ENCODE measurements around the gene ESR2. TPM values are rescaled to one million over a fixed set of nuclear protein-coding genes. Genes with fewer than 3 reads are reported as not detected.

ESR2 gene
- total RNA-seq, 4 donors from 2014 or later: 0.51 TPM; not detected in 3

DNA sequence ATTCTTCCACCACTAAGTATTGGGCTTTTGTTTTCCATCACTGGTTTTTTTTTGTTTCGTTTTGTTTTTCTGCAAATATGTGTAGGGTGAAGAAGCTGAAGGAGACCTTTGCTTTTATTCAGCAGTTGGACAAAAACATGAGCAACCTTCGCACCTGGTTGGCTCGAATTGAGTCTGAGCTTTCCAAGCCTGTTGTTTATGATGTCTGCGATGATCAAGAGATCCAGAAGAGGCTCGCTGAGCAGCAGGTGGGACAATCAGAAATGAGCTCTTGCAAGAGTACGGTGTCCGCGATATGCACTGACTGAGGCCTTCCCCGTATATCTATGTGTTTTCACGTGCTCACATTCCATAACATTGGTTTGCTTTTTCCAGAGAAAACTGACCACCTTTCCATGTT is 91.5 kb downstream of the ESR2 start:
- Histone ChIP-seq H3K27ac (no peak overlapping the region), H3K36me3 (no peaks in the 10 kb centered on the region), H3K9me3 (no peaks in the 10 kb centered on the region), H3K4me3 (no peak overlapping the region), H3K4me1 (peaks cover 12 to 15% of the 10 kb centered on the region in 2 donors), H3K27me3 (no peaks in the 10 kb centered on the region)
- DNase-seq: no peak
- in situ Hi-C loops (cut with MboI; ENCODE audit: low sequenced_read_pairs in 4 of 4): no loop called here
- intact Hi-C loops (cut with DNase I; ENCODE audit: low total_unique reads): no loop called here
- no peak for TF ChIP-seq POLR2A (IDR thresholded peaks at IDR 0.05)
- TF ChIP-seq, protein P1, sequence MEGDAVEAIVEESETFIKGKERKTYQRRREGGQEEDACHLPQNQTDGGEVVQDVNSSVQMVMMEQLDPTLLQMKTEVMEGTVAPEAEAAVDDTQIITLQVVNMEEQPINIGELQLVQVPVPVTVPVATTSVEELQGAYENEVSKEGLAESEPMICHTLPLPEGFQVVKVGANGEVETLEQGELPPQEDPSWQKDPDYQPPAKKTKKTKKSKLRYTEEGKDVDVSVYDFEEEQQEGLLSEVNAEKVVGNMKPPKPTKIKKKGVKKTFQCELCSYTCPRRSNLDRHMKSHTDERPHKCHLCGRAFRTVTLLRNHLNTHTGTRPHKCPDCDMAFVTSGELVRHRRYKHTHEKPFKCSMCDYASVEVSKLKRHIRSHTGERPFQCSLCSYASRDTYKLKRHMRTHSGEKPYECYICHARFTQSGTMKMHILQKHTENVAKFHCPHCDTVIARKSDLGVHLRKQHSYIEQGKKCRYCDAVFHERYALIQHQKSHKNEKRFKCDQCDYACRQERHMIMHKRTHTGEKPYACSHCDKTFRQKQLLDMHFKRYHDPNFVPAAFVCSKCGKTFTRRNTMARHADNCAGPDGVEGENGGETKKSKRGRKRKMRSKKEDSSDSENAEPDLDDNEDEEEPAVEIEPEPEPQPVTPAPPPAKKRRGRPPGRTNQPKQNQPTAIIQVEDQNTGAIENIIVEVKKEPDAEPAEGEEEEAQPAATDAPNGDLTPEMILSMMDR (IDR thresholded peaks at IDR 0.05 in 4 of 5, conservative IDR thresholded peaks at IDR 0.05 in 1 of 5): no peak
- ATAC-seq: no peak

DNA sequence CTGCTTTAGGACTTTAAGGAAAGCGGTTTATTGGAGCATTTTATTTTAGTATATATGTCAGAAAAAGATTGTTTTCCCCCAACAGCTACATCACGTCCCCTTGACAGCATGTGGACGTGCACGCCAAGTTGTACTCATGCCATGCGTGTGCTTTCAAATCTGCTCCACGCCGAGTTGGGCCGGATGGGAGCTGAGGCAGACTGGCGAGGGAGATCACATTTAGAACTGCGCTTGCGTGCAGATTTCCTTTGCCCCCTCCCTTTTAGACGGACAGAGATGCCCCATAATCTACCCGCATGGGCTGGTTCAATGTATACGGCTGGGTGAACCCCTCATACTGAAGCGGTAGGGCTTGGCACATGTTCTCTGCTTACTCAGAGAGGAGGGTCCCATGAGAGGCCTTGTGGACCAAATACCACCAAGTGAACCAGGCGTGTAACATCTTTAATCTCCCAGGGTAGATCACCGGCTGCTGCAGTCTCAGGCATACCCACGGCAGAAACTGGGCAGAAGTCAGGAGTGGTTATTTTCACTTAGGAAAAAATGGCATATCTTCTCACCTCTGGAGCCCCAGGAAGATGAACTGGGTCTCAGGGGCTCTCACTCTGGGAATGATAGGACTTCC is 92.1 kb downstream of the ESR2 start:
- H3K4me3 ChIP-seq: no peak overlapping the region
- H3K4me1 ChIP-seq: peaks cover 12 to 20% of the 10 kb centered on the region in 2 donors
- in situ Hi-C loops (cut with MboI; ENCODE audit: low sequenced_read_pairs in 4 of 4): no loop called here
- H3K9me3 ChIP-seq: no peaks in the 10 kb centered on the region
- TF ChIP-seq, protein P1 (IDR thresholded peaks at IDR 0.05 in 4 of 5, conservative IDR thresholded peaks at IDR 0.05 in 1 of 5): no peak
- no peak for TF ChIP-seq POLR2A (IDR thresholded peaks at IDR 0.05)
- no peaks in the 10 kb centered on the region for H3K27me3 ChIP-seq
- no peak overlapping the region for H3K27ac ChIP-seq
- no peak for ATAC-seq
- DNase-seq: no peak
- intact Hi-C loops (cut with DNase I; ENCODE audit: low total_unique reads): no loop called here
- H3K36me3 ChIP-seq: no peaks in the 10 kb centered on the region

DNA sequence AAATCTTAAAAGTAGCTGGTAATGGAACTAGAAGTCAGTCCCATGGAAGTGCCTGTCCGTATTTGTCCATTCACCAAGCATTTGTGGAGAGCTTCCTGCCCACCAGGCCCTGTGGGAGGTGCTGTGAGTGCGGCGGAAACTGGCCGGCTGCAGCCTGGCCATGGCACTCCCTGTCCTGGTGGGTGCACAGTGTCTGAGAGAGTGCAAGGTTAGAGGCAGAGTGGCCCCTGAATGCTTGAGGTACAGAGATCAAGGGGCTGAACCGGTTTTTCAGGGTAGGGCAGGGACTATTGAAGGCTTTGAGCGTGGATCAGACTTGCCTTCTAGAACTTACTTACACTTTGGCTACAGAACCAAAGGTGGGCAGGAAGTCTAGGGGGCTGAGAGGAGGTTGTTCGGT is 92.9 kb downstream of the ESR2 start:
- H3K27ac ChIP-seq: no peak overlapping the region
- no peak overlapping the region for H3K4me3 ChIP-seq
- peaks cover 12 to 26% of the 10 kb centered on the region in 2 donors for H3K4me1 ChIP-seq
- DNase-seq (no peak), ATAC-seq (no peak)
- H3K9me3 ChIP-seq: no peaks in the 10 kb centered on the region
- H3K27me3 ChIP-seq: no peaks in the 10 kb centered on the region
- in situ Hi-C loops (cut with MboI; ENCODE audit: low sequenced_read_pairs in 4 of 4): no loop called here
- intact Hi-C loops (cut with DNase I; ENCODE audit: low total_unique reads): no loop called here
- TF ChIP-seq, protein P1 (IDR thresholded peaks at IDR 0.05 in 4 of 5, conservative IDR thresholded peaks at IDR 0.05 in 1 of 5): no peak
- TF ChIP-seq POLR2A (IDR thresholded peaks at IDR 0.05): no peak
- H3K36me3 ChIP-seq: no peaks in the 10 kb centered on the region

DNA sequence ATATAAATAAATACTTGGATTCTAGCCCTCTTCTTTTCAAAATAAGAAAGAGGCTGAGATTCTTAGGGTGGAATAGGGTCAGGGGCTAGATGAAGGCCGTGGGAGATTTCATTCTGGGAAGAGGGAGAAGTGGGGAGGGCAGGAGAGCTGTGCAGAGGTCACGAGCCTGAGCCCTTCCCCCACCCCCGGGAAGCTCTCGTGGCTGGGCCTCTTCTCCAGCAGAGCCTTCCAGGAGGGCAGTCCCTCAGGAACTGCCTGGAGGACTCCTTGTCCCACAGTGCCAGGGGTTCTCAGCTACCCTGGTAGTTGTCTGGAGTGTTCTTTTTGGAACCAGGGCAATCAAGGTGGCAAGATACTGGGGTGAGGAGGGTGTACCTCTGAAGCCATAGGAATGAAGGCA is 94.0 kb downstream of the ESR2 start:
- in situ Hi-C loops (cut with MboI; ENCODE audit: low sequenced_read_pairs in 4 of 4) (no loop called here), intact Hi-C loops (cut with DNase I; ENCODE audit: low total_unique reads) (no loop called here)
- Histone ChIP-seq H3K27ac (peak overlapping the region; percentile 63 to 72 (median 64)), H3K27me3 (no peaks in the 10 kb centered on the region), H3K36me3 (no peaks in the 10 kb centered on the region), H3K9me3 (no peaks in the 10 kb centered on the region), H3K4me3 (no peak overlapping the region), H3K4me1 (peaks cover 17 to 33% of the 10 kb centered on the region in 2 donors)
- DNase-seq (peak; percentile 52 to 67), ATAC-seq (peak; percentile 59 to 63)
- TF ChIP-seq, protein P1 (IDR thresholded peaks at IDR 0.05 in 4 of 5, conservative IDR thresholded peaks at IDR 0.05 in 1 of 5): no peak
- TF ChIP-seq POLR2A (IDR thresholded peaks at IDR 0.05): no peak

DNA sequence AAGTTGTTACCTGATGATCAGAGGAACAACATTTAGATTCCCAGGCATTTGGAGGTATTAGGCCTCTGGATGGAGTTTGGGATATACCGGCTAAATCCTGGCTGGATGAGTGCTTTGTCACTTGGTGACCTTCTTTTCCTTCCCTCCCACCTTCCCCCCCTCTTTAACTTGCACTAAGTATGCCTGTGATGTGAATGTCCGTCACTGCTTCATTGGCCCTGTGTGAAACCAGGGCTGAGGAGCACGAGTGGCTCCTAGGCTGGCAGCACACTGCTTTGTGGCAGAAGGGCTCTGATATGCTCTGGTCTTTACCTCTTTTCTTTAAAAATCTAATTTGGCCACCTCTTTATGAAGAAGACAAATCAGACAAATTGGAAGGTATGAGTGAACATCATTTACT is 95.7 kb downstream of the ESR2 start:
- H3K4me1 ChIP-seq: peaks cover 33 to 39% of the 10 kb centered on the region in 2 donors
- no peak for DNase-seq
- H3K27me3 ChIP-seq: no peaks in the 10 kb centered on the region
- in situ Hi-C loops (cut with MboI; ENCODE audit: low sequenced_read_pairs in 4 of 4): no loop called here
- H3K9me3 ChIP-seq: no peaks in the 10 kb centered on the region
- TF ChIP-seq, protein P1 (IDR thresholded peaks at IDR 0.05 in 4 of 5, conservative IDR thresholded peaks at IDR 0.05 in 1 of 5): no peak
- TF ChIP-seq POLR2A (IDR thresholded peaks at IDR 0.05): no peak
- peak overlapping the region; percentile 9 to 71 (median 64) for H3K27ac ChIP-seq
- no peak overlapping the region for H3K4me3 ChIP-seq
- no peak for ATAC-seq
- intact Hi-C loops (cut with DNase I; ENCODE audit: low total_unique reads): no loop called here
- H3K36me3 ChIP-seq: peaks cover 0 to under 1% of the 10 kb centered on the region in 2 donors
